IMR-90 (cell line): ENCODE results near the gene DESI2. TPM values are rescaled to one million over a fixed set of nuclear protein-coding genes. Genes with fewer than 3 reads are reported as not detected.

Source experiments
- ATAC-seq: fragments of 200-7000 bp; cut with Tn5 transposase; 2 replicates; pipeline ENCODE4 v1.9.1; 2020; ENCODE audit warnings: low read depth, mild to moderate bottlenecking, moderate library complexity
- BruUV-seq: library from RNA; stranded (reverse); fragments of 400-500 nt; replicated peaks from 2 replicates; lab custom pipeline; 2021; lab: Mats Ljungman, UMichigan
- CTCF ChIA-PET: fragments of 300-600 bp; formaldehyde crosslinking; extraction: SDS; loops from one replicate; lab custom pipeline; 2021; ENCODE audit warnings: antibody characterized with exemption; lab: Yijun Ruan, JAX
- POLR2A ChIA-PET: fragments of 300-600 bp; sonication (Branson Sonifier 250); formaldehyde crosslinking; loops from one replicate; lab custom pipeline; 2022; ENCODE audit warnings: antibody characterized with exemption; ENCODE audit not compliant: unreplicated experiment; lab: Charles Lee
- DNase-seq: peaks from one replicate; pipeline ENCODE4 v3.0.0; 2013
- H2AFZ ChIP-seq: replicated peaks from 2 replicates; pipeline ENCODE3; 2013; ENCODE audit warnings: low read length, mild to moderate bottlenecking; ENCODE audit not compliant: poor library complexity
- H2AK5ac ChIP-seq: 2 replicates; pipeline ENCODE4 v1.6.1; 2013; ENCODE audit warnings: low read depth, low read length, inconsistent platforms
- H2AK9ac ChIP-seq: replicated peaks from 2 replicates; pipeline ENCODE3; 2013; ENCODE audit warnings: mild to moderate bottlenecking, low read depth, low read length, moderate library complexity; ENCODE audit not compliant: poor library complexity
- H2BK120ac ChIP-seq: 2 replicates; pipeline ENCODE4 v1.6.1; 2013; ENCODE audit warnings: low read depth, low read length, inconsistent platforms
- H2BK15ac ChIP-seq: 3 replicates; pipeline ENCODE4 v1.6.1; 2013; ENCODE audit warnings: low read depth, low read length, inconsistent platforms
- H2BK20ac ChIP-seq: 2 replicates; pipeline ENCODE4 v1.6.1; 2013; ENCODE audit warnings: low read depth, mild to moderate bottlenecking, inconsistent platforms, low read length, moderate library complexity
- H2BK5ac ChIP-seq: 2 replicates; pipeline ENCODE4 v1.6.1; 2013; ENCODE audit warnings: mild to moderate bottlenecking, low read depth, low read length, inconsistent platforms; ENCODE audit not compliant: poor library complexity, severe bottlenecking
- H3K14ac ChIP-seq: replicated peaks from 2 replicates; pipeline ENCODE4 v1.6.1; 2013; ENCODE audit warnings: low read depth, low read length, inconsistent platforms
- H3K18ac ChIP-seq: 2 replicates; pipeline ENCODE4 v1.6.1; 2013; ENCODE audit warnings: low read depth, low read length, control low read depth
- H3K23ac ChIP-seq: 2 replicates; pipeline ENCODE4 v1.6.1; 2013; ENCODE audit warnings: low read depth, low read length, inconsistent platforms
- H3K27ac ChIP-seq: 2 replicates; pipeline ENCODE4 v1.5.1; 2013; ENCODE audit warnings: mild to moderate bottlenecking, control low read depth, low read length; ENCODE audit not compliant: insufficient read depth
- H3K27me3 ChIP-seq: 2 replicates; pipeline ENCODE4 v1.6.1; 2013; ENCODE audit warnings: low read length; ENCODE audit not compliant: control insufficient read depth, insufficient read depth
- H3K36me3 ChIP-seq: 2 replicates; pipeline ENCODE4 v1.6.1; 2013; ENCODE audit warnings: low read length, mixed read lengths; ENCODE audit not compliant: control insufficient read depth, insufficient read depth
- H3K4ac ChIP-seq: 2 replicates; pipeline ENCODE4 v1.6.1; 2013; ENCODE audit warnings: low read depth, low read length, inconsistent platforms
- H3K4me1 ChIP-seq: 2 replicates; pipeline ENCODE4 v1.6.1; 2013; ENCODE audit warnings: low read length, mixed read lengths; ENCODE audit not compliant: control insufficient read depth, insufficient read depth
- H3K4me2 ChIP-seq: 2 replicates; pipeline ENCODE4 v1.6.1; 2013; ENCODE audit warnings: low read depth, mild to moderate bottlenecking, control low read depth, low read length, moderate library complexity
- H3K4me3 ChIP-seq: 2 replicates; pipeline ENCODE4 v1.5.1; 2013; ENCODE audit warnings: low read depth, mild to moderate bottlenecking, control low read depth, low read length, moderate library complexity; ENCODE audit not compliant: insufficient read depth
- H3K56ac ChIP-seq: 2 replicates; pipeline ENCODE4 v1.6.1; 2013; ENCODE audit warnings: low read length, inconsistent platforms; ENCODE audit not compliant: insufficient read depth; ENCODE audit errors: extremely low read depth
- H3K79me1 ChIP-seq, 2 experiments: 2 replicates each; pipeline ENCODE4 v1.6.1; 2013; ENCODE audit warnings: low read length in 2 of 2, inconsistent platforms in 1 of 2, low read depth in 1 of 2
- H3K9ac ChIP-seq: 2 replicates; pipeline ENCODE4 v1.6.1; 2013; ENCODE audit warnings: low read depth, low read length, control low read depth
- H3K9me1 ChIP-seq: 2 replicates; pipeline ENCODE4 v1.6.1; 2013; ENCODE audit warnings: low read length, inconsistent platforms; ENCODE audit not compliant: insufficient read depth
- H3K9me3 ChIP-seq: 2 replicates; pipeline ENCODE4 v1.6.1; 2013; ENCODE audit warnings: low read length; ENCODE audit not compliant: control insufficient read depth, insufficient read depth
- H4K20me1 ChIP-seq: 2 replicates; pipeline ENCODE4 v1.6.1; 2013; ENCODE audit warnings: low read length, inconsistent platforms; ENCODE audit not compliant: insufficient read depth
- H4K5ac ChIP-seq: 2 replicates; pipeline ENCODE4 v1.6.1; 2013; ENCODE audit warnings: mild to moderate bottlenecking, low read depth, low read length, control low read depth
- H4K8ac ChIP-seq, 2 experiments: 2 replicates each; pipeline ENCODE4 v1.6.1; 2013; ENCODE audit warnings: low read depth in 2 of 2, low read length in 2 of 2, control low read depth in 1 of 2, inconsistent platforms in 1 of 2
- H4K91ac ChIP-seq: 2 replicates; pipeline ENCODE4 v1.6.1; 2013; ENCODE audit warnings: low read depth, low read length, inconsistent platforms; ENCODE audit not compliant: insufficient read depth
- BHLHE40 ChIP-seq: fragments of 150-350 bp; IDR thresholded peaks from 2 replicates; pipeline ENCODE4 v1.6.1; 2016; ENCODE audit warnings: mild to moderate bottlenecking, low read depth, low read length
- CEBPB ChIP-seq: IDR thresholded peaks from 2 replicates; pipeline ENCODE4 v1.6.1; 2012; ENCODE audit warnings: low read depth, low read length, improper control_type of control experiment
- CTCF ChIP-seq: conservative IDR thresholded peaks from 2 replicates; pipeline ENCODE4 v1.5.1; 2012; ENCODE audit warnings: mild to moderate bottlenecking, low read depth, low read length, improper control_type of control experiment
- ELK1 ChIP-seq: fragments of 150-350 bp; IDR thresholded peaks from 2 replicates; pipeline ENCODE4 v1.6.1; 2016; ENCODE audit warnings: low read depth, mild to moderate bottlenecking, low read length, moderate library complexity, borderline replicate concordance
- MAZ ChIP-seq: IDR thresholded peaks from 2 replicates; pipeline ENCODE4 v1.6.1; 2012; ENCODE audit warnings: low read depth, mild to moderate bottlenecking, low read length, improper control_type of control experiment, moderate library complexity, borderline replicate concordance
- POLR2A ChIP-seq: IDR thresholded peaks from 2 replicates; pipeline ENCODE4 v1.6.1; 2012; ENCODE audit warnings: mild to moderate bottlenecking, low read depth, low read length
- RFX5 ChIP-seq: IDR thresholded peaks from 2 replicates; pipeline ENCODE4 v1.8.0; 2012; ENCODE audit warnings: low read depth, mild to moderate bottlenecking, low read length, moderate library complexity
- SMC3 ChIP-seq: fragments of 150-350 bp; IDR thresholded peaks from 2 replicates; pipeline ENCODE4 v1.6.1; 2016; ENCODE audit warnings: low read depth, mild to moderate bottlenecking, antibody characterized with exemption, low read length, moderate library complexity
- USF2 ChIP-seq: fragments of 150-350 bp; IDR thresholded peaks from 2 replicates; pipeline ENCODE4 v1.6.1; 2017; ENCODE audit warnings: mild to moderate bottlenecking, antibody characterized with exemption, low read length, low read depth
- WGBS, 2 experiments: methylation state at CpG; one replicate each; pipeline versions ENCODE4 v1.1.5 to v1.1.7; 2013; ENCODE audit warnings: missing lambda C conversion rate in 2 of 2; ENCODE audit not compliant: insufficient read length in 1 of 2; ENCODE audit errors: extremely low coverage in 2 of 2; 5-methylcytosine and 5-hydroxymethylcytosine counted together
- dilution Hi-C: fragments of 300-500 bp; cut with HindIII; formaldehyde crosslinking; loops from one replicate; pipeline ENCODE4 v1.14.3; 2018; ENCODE audit warnings: low sequenced_read_pairs; ENCODE audit not compliant: unreplicated experiment
- in situ Hi-C: fragments of 300-500 bp; cut with MboI; formaldehyde crosslinking; loops from 3 replicates; pipeline ENCODE4 v1.14.3; 2019; ENCODE audit warnings: low sequenced_read_pairs, inconsistent platforms, mixed read lengths
- intact Hi-C: fragments of 100-400 bp; cut with micrococcal nuclease; formaldehyde crosslinking; loops from 2 replicates; pipeline ENCODE4 v1.10.0; 2022
- polyA plus RNA-seq, 3 experiments: library from polyadenylated mRNA; depleted of rRNA; stranded (reverse); fragments of >200 nt; gene quantifications; 2 replicates each; pipeline ENCODE4 v1.2.3, GENCODE V29; 2012; ENCODE audit warnings: low replicate concordance in 1 of 3
- total RNA-seq: library from RNA; depleted of rRNA; stranded (reverse); fragments of >200 nt; gene quantifications from 2 replicates; pipeline ENCODE4 v1.2.3, GENCODE V29; 2012

DESI2 gene
- total and polyA plus RNA-seq, 2 of the 4 experiments (the other 2 are of a cell fraction): 19.0 to 43.6 TPM

- Histone ChIP-seq H2BK120ac (no peak overlapping the region), H3K27me3 (no peaks in the 10 kb centered on the region), H3K9me1 (no peaks in the 10 kb centered on the region), H4K20me1 (no peaks in the 10 kb centered on the region), H3K9ac (no peak overlapping the region), H3K4me3 (no peak overlapping the region), H2BK15ac (no peak overlapping the region), H3K9me3 (no peaks in the 10 kb centered on the region), H3K23ac (no peak overlapping the region), H3K36me3 (no peaks in the 10 kb centered on the region), H4K8ac (no peak overlapping the region), H3K4me2 (no peak overlapping the region), H3K79me1 (no peaks in the 10 kb centered on the region), H2AK5ac (no peak overlapping the region), H4K91ac (no peak overlapping the region), H3K18ac (no peak overlapping the region), H3K4me1 (no peaks in the 10 kb centered on the region), H3K4ac (no peak overlapping the region), H4K5ac (no peak overlapping the region), H2BK5ac (no peak overlapping the region), H2BK20ac (no peak overlapping the region), H3K14ac (no peak overlapping the region), H2AFZ (no peak overlapping the region), H3K27ac (no peak overlapping the region), H2AK9ac (no peak overlapping the region), H3K56ac (no peak overlapping the region)
- ATAC-seq (no peak), DNase-seq (no peak)
- WGBS, 2 experiments: no CpG with 5 or more reads among the region's 5 CpGs
- ChIA-PET POLR2A (no interaction called here), CTCF (no interaction called here)
- no peak for TF ChIP-seq RFX5
- no peak for TF ChIP-seq POLR2A
- TF ChIP-seq SMC3: no peak
- no peak for TF ChIP-seq BHLHE40
- no peak for TF ChIP-seq MAZ
- no peak for TF ChIP-seq USF2
- no peak for TF ChIP-seq CEBPB
- no peak for TF ChIP-seq ELK1
- no peak for TF ChIP-seq CTCF
- no TSS peak for BruUV-seq
- in situ Hi-C loops: no loop called here
- dilution Hi-C loops: no loop called here
- intact Hi-C loops: no loop called here
Observed at GRCh38 chr1:244741692-244742091, 88.8 kb downstream of the DESI2 start.
